Ureter (tissue), 1 donor: ENCODE data around the gene ERC2. TPM values are rescaled to one million over a fixed set of nuclear protein-coding genes. Genes with fewer than 3 reads are reported as not detected.

ENCODE experiments used
- DNase-seq: peaks from one replicate; pipeline ENCODE4 v3.0.0-alpha.2; 2020; ENCODE audit warnings: low spot score
- total RNA-seq: library from RNA; stranded (reverse); gene quantifications from one replicate; pipeline ENCODE4 v1.2.4, GENCODE V29; 2023
- donor health status: DM: yes; HTN: yes; CAD: no.

Gene ERC2
- total RNA-seq, 1 donor from 2014 or later = 1.1 TPM

GRCh38 chr3:55620351-55621025 lies 847.8 kb downstream of the ERC2 start:
- DNase-seq = no peak

DNA sequence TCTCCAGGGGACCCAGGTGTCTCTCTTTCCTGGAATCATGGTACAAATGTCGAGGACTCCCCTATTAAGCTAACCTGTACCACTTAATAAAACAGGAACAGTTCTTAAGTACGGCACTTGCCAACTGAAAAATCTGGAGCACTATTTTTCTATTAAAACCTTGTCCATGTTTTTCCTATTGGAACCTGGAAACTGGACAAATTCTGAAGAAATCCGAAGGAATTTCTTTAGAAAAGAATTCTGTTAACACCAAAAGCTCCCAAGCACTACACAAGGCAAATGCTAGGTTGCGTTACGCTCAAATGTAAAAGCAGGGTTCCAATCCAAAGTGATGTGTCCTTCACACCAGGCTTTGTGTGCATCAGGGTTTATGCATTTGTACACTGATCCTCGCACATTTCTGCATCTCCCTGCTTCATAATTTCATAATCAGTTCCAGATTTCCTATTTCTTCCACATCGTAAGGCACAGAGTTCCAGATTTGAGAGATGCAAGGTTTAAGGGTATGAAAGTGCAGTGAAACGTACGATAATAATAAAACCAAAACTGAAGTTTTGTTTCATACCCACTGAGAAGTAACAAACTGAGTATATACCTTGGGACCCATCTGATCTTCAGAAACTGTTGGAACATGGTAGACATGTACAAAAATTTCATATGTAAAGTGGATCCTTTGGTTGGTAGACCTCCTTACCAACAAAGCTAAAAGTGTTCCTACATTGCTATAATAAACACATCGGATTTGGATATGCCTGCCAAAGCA lies 849.0 kb downstream of the ERC2 start:
- no peak for DNase-seq

- no peak for DNase-seq
These were observed 850.9 kb downstream of the ERC2 start for GRCh38 chr3:55617385-55617784.

DNA sequence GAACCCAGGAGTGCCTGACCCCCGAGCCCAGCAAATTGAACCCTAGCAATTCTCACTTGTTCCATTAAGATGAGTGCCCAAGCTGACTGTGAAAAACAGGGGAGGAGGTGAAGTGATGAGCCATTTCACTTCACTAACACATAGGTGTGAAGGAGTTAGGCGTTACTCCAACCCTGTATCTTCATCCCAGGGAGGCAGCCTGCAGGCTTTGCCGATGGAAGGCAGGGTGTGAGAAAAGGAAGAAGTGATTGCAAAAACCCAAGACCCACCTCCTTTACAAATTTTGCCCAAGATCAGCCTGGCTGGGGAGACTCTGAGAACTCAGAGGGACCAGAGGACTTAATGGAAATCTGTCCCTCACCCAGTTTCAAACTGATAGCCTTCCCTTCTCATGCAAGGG lies 851.5 kb downstream of the ERC2 start:
- no peak for DNase-seq

DNA sequence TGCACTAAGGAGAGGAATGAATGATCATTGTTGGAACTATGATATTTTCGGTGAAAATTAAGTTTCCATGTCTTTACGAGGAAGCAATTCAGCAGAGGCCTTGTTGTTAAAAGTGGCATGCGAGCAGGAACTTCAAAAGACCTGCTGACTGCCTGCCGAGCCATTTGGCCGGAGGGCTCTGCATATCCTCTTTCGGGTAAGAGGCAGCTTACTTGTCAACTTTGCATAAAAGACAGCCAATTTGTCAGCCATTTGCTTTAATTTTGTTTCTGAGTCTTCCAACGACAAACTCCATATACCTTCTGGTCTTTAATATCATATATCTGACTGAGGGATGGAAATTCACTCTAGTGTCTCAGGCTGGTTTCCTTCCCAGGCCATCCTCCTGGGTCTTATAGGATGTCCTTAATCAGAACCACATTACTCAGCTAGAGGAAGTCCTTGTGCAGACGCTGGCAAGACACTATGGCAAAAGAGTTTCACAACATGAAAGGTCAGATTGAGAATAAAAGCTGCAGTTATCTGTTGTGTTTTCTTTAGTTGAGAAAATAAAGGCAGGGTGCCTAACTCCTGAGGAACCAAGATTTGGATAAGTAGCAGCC lies 852.5 kb downstream of the ERC2 start:
- DNase-seq = no peak

DNA sequence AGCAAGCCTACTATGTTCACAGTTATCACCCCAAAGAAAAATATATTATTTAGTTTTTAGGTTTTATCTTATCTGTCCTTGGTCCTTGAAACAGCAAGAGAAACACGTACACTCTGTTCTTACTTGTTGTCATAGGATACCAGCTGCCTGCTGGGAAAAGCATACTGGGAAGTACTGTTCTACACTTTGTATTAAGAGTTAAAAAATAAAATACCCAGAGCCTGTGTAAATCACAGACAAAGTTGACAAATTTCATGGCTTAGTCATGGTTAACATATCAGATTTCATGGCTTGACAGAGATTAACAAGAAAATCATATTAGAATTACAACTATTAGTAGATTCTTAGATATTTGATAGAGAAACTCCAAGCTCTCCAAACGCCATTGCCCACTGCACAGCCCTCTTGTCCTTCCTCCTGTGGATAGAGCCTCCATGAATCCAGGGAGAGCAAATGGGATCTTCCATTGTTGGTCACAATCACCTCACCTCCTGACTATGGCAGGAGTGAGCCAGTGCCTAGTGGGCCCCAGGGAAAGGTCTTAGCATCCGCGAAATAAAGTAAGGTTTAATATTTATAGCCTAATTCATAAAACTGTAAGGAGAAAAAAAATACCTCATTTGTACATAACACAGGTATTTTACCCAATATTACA lies 853.1 kb downstream of the ERC2 start:
- DNase-seq = no peak

GRCh38 chr3:55611121-55611520 lies 857.1 kb downstream of the ERC2 start:
- no peak for DNase-seq

DNA sequence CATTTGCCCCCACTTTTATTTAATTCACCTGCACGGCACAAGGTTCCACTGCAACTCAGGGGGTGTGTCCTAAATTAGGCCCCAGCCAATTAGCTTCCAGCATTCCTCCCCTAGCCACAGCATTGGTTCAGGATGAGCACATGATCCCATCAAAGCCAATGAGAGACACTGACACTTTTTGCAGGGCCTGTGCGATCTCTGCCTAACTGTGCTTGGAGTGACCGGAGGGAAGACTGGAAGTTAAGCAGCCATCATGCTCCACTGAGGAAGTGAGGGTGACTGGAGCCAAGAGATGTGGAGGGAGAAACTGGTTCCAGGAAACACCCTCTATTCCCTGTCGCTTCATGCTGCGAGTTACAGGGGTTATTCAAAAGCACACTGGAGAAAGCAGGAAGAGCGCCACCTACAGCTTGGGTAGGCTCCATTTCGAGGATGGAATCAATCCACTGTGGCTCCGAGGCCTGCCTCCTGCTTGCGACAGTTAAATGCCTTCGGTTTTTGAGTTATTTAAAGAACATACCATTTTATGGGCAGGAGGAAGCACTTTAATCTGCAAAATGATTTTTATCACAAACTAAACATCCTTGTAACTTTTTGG lies 858.9 kb downstream of the ERC2 start:
- DNase-seq = no peak

- no peak for DNase-seq
These were observed 859.8 kb downstream of the ERC2 start for GRCh38 chr3:55608301-55608937.

DNA sequence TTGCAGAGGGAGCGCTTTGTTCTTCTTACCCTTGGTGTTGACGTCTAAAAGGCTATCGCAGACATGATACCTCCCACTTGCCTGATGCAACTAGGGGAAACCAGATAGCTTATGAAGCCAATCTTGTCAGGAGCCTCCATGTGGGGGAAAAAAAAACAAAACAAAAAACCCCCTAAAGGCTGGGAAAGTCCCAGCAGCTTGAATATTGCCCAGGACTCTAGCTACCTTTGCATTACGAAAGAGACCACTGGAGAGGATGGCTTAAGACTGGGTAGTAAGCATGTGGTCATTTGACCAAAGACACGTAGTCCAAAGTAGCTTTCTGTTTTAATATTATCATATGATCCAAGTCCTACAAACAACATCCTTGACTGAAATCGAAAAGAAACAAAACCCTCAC lies 860.4 kb downstream of the ERC2 start:
- DNase-seq = no peak

GRCh38 chr3:55607175-55607574 lies 861.1 kb downstream of the ERC2 start:
- no peak for DNase-seq

GRCh38 chr3:55605443-55606236 lies 862.6 kb downstream of the ERC2 start:
- no peak for DNase-seq

- DNase-seq = no peak
These were observed 863.4 kb downstream of the ERC2 start for GRCh38 chr3:55604846-55605245.

- DNase-seq = no peak
These were observed 863.9 kb downstream of the ERC2 start for GRCh38 chr3:55604402-55604801.

DNA sequence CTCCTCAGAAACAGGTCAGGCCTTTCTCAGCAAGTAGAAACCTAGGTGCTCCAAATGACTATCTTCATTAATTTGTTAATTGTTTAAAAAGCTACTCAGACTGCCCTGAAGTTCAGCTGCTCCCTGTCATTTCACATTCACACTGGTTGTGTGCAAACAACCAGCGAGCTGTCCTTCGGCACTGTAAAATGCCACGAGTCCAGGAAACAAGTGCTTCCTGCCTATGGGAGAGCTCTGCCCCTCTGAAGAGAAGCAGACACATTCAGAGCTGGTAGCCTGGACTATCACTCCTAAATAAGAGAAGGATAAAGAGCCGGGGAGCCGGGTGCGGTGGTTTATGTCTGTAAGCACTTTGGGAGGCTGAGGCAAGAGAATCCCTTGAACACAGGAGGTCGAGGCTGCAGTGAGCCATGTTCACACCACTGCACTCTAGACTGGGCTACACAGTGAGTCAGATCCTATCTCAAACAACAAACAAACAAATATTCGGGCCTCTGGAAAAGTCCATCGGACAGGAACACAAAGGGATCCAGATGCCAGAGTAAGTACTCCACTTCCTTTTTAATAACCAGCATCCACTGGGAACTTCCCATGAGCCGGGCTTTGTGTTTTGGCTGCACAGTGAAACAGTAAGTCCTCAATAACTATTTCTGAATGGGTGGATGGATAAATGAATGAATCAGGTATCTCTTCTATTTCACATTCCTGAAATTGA lies 866.7 kb downstream of the ERC2 start:
- no peak for DNase-seq

DNA sequence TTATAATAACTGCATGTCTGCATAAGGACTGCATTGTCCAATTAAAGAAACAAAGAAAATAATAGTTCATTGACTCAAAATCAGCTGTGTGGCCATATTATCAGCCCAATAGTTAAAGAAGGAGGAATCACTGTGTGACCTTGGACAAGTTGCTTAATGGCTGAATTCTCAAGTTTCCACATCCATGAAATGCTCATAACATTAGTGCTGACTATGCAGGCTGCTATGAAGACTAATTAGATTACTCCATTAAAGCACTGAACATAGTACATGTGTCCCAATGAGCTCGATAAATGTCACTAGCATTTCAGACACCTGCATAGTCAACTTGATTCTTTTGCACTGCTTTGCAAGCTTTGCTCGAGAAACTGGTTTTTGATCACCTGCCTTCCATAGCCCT lies 870.0 kb downstream of the ERC2 start:
- DNase-seq = no peak

- DNase-seq = no peak
These were observed 870.6 kb downstream of the ERC2 start for GRCh38 chr3:55597641-55598040.

DNA sequence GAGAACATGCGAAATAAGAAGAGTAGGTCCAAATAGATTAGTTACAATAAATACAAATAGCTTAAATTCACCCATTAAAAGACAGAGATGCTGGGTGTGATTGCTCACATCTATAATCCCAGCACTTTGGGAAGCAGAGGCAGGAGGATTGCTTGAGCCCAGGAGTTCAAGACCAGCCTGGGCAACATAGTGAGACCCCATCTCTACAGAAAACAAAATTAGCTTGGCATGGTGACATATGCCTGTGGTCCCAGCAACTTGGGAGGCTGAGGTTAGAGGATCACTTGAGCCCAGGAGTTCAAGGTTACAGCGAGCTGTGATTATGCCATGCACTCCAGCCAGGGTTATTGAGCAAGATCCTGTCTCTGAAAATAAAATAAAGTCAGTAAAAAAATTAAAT lies 872.1 kb downstream of the ERC2 start:
- no peak for DNase-seq

DNA sequence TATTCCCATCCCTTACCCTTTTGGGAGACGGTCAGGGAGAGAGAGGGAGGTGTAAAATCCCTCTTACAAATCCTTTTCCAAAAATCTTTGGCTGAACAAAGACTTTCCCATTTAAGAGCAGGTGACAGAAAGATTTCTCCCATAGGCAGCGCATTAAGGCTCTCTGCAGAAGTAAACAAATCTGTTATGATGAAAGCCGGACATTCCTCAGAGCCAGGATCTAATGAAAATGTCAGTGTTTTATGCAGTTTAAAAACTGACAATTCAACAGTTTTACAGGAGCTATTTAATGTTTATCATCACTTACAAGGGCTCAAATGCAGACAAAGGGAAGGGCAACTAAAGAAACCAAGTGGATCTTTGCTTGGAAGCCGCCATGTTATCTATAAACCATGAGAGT lies 872.8 kb downstream of the ERC2 start:
- no peak for DNase-seq

- no peak for DNase-seq
These were observed 875.7 kb downstream of the ERC2 start for GRCh38 chr3:55592572-55592971.
